HL-60 (cell line): Measurements from ENCODE around the gene IPPK.
"Not testable (repeated sequence)": the region's sequence is repeated elsewhere in the genome, so short reads cannot be mapped to it uniquely, and the experiment has no call there.

Experiments used
- DNase-seq, 2 experiments: peaks; one replicate each; pipeline ENCODE4 v3.0.0-alpha.2; 2010 to 2020; ENCODE audit warnings: low read depth in 1 of 2, low spot score in 1 of 2
- H3K27ac ChIP-seq: fragments of 250-450 bp; sonication (Bioruptor Pico); replicated peaks from 2 replicates; pipeline ENCODE4 v1.5.1; 2020; ENCODE audit warnings: mild to moderate bottlenecking, moderate library complexity
- H3K27me3 ChIP-seq: fragments of 250-450 bp; sonication (Bioruptor Pico); 2 replicates; pipeline ENCODE4 v1.5.1; 2021; ENCODE audit warnings: mild to moderate bottlenecking, moderate library complexity; ENCODE audit not compliant: insufficient read depth, poor library complexity, severe bottlenecking
- H3K4me3 ChIP-seq: replicated peaks from 2 replicates; pipeline ENCODE4 v1.5.1; 2011; ENCODE audit warnings: mild to moderate bottlenecking, control low read depth, low read length; ENCODE audit not compliant: insufficient read depth
- CTCF ChIP-seq: IDR thresholded peaks from one replicate; pipeline ENCODE4 v1.5.1; 2011; ENCODE audit warnings: low read length, control low read depth, inconsistent platforms; ENCODE audit not compliant: insufficient read depth
- GABPA ChIP-seq: IDR thresholded peaks from 2 replicates; pipeline ENCODE4 v1.6.1; 2012; ENCODE audit warnings: low read depth
- POLR2AphosphoS5 ChIP-seq: IDR thresholded peaks from 2 replicates; pipeline ENCODE4 v1.6.1; 2012; ENCODE audit warnings: low read depth
- REST ChIP-seq: IDR thresholded peaks from 2 replicates; pipeline ENCODE4 v1.6.1; 2012; ENCODE audit warnings: low read depth; ENCODE audit not compliant: insufficient replicate concordance
- SPI1 ChIP-seq: IDR thresholded peaks from 2 replicates; pipeline ENCODE4 v1.6.1; 2012; ENCODE audit warnings: low read depth, mild to moderate bottlenecking, borderline replicate concordance

Gene IPPK

GRCh38 chr9:92627651-92628050, 42.3 kb downstream of the IPPK start:
- Histone ChIP-seq H3K4me3 (no peak overlapping the region), H3K27me3 (no peaks in the 10 kb centered on the region), H3K27ac (no peak overlapping the region)
- TF ChIP-seq GABPA (no peak), POLR2AphosphoS5 (no peak), SPI1 (no peak), REST (no peak), CTCF (no peak)
- no peak for DNase-seq

GRCh38 chr9:92626484-92626883, 43.4 kb downstream of the IPPK start:
- Histone ChIP-seq H3K27me3 (no peaks in the 10 kb centered on the region), H3K4me3 (no peak overlapping the region), H3K27ac (no peak overlapping the region)
- TF ChIP-seq POLR2AphosphoS5 (no peak), GABPA (no peak), CTCF (no peak), SPI1 (no peak), REST (no peak)
- no peak for DNase-seq

GRCh38 chr9:92623936-92624335, 46.0 kb downstream of the IPPK start:
- DNase-seq, H3K27me3 ChIP-seq, H3K27ac ChIP-seq, H3K4me3 ChIP-seq: not testable (repeated sequence)

GRCh38 chr9:92620845-92621244, 49.1 kb downstream of the IPPK start:
- TF ChIP-seq GABPA (no peak), SPI1 (no peak), CTCF (no peak), POLR2AphosphoS5 (no peak), REST (no peak)
- no peaks in the 10 kb centered on the region for H3K27me3 ChIP-seq
- H3K27ac ChIP-seq, result no peak overlapping the region
- H3K4me3 ChIP-seq, result no peak overlapping the region
- DNase-seq, result no peak
